Measurements from ENCODE around the gene CHGA.

Gene CHGA

DNA sequence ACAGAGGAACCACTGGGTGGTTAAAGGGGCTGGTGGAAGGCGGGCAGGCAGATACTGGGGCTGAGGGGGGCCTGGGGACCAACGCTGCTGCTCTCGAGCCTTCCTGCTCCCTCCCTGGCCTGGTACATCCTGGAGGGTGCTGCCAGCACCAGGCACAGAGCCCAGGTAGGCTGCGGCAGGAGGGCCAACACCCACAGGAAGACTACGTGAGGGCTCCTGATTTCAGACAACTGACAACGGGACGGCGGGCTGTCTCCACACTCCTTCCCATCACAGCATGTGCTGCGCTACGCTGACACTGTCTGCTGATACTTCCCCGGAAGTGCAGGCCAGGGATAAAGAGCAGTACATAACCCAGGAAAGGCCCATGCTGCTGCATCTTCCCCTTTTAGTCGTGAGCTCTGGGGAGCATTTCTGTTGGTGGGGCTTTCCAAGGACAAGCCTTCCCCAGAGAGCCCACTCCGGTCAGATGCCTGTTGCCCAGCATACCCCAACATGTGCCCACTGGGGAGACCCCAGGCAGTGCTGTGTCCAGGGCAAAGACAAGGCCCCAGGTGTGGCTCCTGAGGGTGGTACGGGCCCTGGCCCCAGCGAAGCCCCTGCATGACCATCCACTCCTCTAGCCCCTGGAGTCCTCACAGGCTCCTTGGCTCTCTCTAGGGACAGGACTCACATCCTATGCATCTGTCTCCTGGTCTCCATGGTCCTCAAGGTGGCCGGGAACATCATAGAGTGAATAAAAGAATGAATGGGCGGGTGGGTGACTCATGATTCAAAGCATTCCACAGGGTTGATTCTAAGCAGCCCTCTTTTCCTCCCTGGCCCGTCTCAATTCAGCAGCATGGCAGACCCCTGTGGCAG, 38.0 kb downstream of the CHGA start:
- no peak for TF ChIP-seq ZNF274 (IDR thresholded peaks at IDR 0.05; ENCODE audit: low read depth, low read length)
- no peak overlapping the region for H3K4me3 ChIP-seq (ENCODE audit: low read length)

DNA sequence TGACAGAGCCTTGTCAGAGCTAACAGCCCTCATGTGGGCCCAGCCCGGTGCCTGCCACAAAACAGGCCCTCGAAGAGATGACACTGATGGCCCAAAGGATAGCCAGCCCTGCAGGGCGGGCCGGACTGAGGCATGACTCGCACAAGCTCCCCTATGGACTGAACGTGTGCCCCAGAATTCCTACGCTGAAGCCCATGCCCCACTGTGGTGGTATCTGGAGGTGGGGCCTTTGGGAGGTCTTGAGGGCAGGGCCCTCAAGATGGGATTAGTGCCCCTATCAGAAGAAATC, 38.6 kb downstream of the CHGA start:
- TF ChIP-seq ZNF274 (IDR thresholded peaks at IDR 0.05; ENCODE audit: low read depth, low read length): no peak
- H3K4me3 ChIP-seq (ENCODE audit: low read length): no peak overlapping the region

DNA sequence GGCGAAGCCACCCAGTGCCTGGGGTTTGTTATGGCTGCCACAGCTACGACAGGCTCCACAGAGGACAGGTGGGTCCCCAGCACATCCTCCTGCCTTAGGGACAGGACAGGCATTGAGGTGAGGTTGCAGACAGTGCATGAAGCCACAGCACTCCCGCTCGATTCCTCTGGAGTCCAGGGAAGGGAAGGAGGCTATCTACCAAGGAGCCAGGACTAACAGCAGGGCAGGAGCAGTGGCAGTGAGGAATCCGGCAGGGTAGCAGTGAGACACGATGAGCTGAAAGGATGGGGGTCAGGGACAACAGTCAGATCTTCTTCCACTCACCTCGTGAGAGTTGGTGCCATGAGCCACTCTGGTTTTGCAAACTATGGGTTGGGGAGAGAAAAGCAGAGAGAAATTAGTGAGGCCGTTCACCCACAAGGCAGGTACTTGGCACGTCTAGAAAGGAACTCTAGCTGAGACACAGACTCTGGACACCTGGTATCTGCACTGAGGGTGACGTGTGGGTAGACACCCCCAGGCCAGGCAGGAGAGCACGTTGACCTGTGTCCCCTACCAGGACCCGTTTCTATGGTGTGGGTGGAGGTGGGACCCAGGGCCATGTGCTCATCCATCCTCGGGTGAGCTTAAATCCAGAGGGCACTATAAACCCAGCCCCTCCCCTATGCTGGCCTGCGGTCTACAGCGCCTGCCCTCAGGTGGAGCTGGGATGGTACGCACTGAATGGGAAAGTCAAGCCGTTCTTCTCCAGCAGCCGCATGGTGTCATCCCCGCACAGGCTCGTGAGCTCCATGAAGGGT, 39.3 kb downstream of the CHGA start:
- H3K4me3 ChIP-seq (ENCODE audit: low read length): no peak overlapping the region
- no peak for TF ChIP-seq ZNF274 (IDR thresholded peaks at IDR 0.05; ENCODE audit: low read depth, low read length)

DNA sequence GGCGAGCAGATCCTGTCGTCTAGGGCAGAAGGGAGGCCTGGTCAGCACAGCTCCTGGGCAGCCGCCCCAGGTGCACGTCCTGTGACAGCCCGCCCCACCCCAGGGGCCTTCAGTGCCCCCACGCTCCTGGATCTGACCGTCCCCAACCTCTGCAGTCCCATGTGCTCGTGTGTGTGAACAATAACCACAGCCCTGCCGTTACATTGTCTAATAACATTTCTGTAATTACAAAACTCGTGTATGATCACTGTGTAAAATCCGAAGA, 39.8 kb downstream of the CHGA start:
- no peak overlapping the region for H3K4me3 ChIP-seq (ENCODE audit: low read length)
- TF ChIP-seq ZNF274 (IDR thresholded peaks at IDR 0.05; ENCODE audit: low read depth, low read length): no peak

DNA sequence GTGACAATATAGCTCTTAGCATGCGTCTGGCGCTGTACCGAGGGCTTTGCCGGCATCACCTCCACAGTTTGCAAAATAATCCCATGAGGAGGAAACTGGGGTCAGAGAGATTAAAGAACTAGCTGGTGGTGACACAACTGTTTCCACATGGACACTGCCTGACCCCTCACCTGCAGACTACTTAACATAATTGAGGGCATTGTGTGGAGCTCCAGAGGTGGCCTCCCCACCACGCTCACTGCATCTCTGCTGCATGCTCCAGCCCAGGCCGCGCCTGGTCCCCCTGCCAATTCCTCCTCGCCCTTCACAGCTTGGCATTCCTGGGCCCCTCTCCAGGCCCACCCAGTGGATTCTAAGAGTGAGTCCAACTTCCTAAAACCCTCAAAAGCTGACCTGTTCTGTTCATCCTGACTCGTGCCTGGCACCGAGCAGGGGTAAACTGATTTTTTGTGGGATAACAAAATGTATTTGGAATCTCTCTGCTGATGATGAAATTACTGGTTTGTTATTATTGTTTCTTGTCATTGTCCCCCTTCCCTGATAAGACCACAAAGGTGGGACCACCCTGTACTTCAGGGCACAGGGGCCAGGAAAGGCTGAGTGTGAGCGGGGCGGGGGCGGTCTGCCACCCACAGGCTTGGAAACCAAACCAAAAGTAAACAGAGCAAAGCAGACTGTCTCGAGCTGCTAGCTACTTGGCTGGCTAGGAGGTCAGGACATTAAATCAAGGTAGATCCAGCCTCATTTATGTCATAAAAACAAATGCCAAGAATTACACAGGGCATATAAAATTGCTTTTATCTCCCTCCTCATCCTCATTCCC, 40.6 kb downstream of the CHGA start:
- H3K4me3 ChIP-seq (ENCODE audit: low read length): no peak overlapping the region
- TF ChIP-seq ZNF274 (IDR thresholded peaks at IDR 0.05; ENCODE audit: low read depth, low read length): no peak

GRCh38 chr14:92964124-92965109, 41.5 kb downstream of the CHGA start:
- no peak overlapping the region for H3K4me3 ChIP-seq (ENCODE audit: low read length)
- no peak for TF ChIP-seq ZNF274 (IDR thresholded peaks at IDR 0.05; ENCODE audit: low read depth, low read length)

GRCh38 chr14:92965281-92965680, 42.3 kb downstream of the CHGA start:
- no peak for TF ChIP-seq ZNF274 (IDR thresholded peaks at IDR 0.05; ENCODE audit: low read depth, low read length)
- no peak overlapping the region for H3K4me3 ChIP-seq (ENCODE audit: low read length)

DNA sequence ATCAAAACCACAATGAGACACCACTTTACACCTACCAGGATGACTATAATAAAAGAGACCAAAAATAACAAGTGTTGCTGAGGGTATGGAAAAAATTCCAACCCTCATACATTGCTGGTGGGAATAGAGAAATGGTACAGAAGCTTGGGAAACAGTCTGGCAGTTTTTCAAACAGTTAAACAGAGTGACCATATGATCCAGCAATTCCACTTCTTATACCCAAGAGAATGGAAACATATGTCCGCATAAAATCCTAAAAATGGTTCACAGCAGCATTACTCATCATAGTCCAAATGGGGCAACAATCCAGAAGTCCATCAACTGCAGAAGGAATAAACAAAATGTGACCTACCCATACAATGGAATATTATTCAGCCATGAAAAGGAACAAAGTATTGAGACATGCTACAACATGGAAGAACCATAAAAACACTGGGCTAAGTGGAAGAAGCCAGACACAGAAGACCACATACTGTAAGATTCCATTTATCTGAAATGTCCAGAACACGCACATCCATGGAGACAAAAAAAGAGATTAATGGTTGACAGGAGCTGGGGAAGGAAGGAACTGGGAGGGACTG, 44.5 kb downstream of the CHGA start:
- no peak for TF ChIP-seq ZNF274 (IDR thresholded peaks at IDR 0.05; ENCODE audit: low read depth, low read length)

DNA sequence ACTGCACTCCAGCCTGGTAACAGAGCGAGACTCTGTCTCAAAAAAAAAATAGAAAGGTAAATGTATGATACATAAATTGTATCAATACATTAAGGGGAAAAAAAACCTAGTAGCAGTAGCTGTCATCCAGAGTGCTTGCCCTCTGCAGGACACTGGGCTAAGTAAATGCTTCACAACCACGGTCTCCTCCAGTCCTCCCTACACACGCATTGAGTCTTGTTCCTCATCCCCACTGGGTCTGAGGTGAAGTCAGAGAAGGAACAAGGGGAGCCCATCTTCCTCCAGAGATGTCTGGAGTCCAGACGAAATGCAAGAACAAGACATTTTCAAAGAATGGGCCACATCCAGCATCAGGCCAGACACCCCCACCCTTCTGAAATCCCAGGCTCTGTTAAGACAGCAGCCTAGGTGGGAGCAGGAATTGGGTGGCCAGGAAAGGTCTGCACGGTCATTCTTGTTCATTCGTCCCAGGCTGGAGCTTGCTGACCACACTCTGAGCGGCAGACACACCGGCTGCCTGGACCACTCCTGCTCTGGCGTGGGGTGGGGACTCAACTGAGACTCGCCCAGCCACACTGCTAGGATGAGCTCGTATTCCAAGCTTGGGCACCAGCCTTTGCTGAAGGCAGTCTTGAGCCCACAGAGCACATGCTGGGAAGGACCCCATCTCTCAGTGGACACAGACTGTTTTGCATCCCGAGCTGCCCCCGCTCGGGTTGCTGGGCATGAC, 45.5 kb downstream of the CHGA start:
- TF ChIP-seq ZNF274 (IDR thresholded peaks at IDR 0.05; ENCODE audit: low read depth, low read length): no peak
- no peak overlapping the region for H3K4me3 ChIP-seq (ENCODE audit: low read length)

More for the DNA sequence above, 44.5 kb downstream of the CHGA start:
- no peak overlapping the region for H3K4me3 ChIP-seq (ENCODE audit: low read length)

GRCh38 chr14:92969430-92969829, 46.5 kb downstream of the CHGA start:
- TF ChIP-seq ZNF274 (IDR thresholded peaks at IDR 0.05; ENCODE audit: low read depth, low read length): no peak
- no peak overlapping the region for H3K4me3 ChIP-seq (ENCODE audit: low read length)

DNA sequence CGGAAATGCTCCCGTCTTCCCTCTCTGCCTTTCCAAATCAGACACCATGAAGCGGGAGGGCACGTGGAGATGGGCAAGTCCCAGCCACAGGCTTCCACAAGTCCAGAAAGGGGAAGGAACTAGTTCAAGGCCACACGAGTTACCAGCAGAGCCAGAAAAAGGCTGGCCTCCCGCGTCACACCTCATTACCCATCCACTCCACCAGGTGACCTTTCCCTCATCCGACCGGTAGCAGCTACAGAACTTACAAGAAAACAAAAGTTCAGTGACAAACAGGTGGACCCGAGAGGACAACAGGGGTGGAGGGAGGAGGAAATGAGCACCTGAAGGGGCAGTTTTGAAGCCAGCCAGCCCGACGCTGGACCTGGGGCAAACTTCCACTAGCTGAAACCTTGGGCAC, 46.9 kb downstream of the CHGA start:
- no peak for TF ChIP-seq ZNF274 (IDR thresholded peaks at IDR 0.05; ENCODE audit: low read depth, low read length)
- H3K4me3 ChIP-seq (ENCODE audit: low read length): no peak overlapping the region

- no peak for TF ChIP-seq ZNF274 (IDR thresholded peaks at IDR 0.05; ENCODE audit: low read depth, low read length)
- no peak overlapping the region for H3K4me3 ChIP-seq (ENCODE audit: low read length)
Observed at GRCh38 chr14:92970271-92970670, 47.3 kb downstream of the CHGA start.
